ENCODE data around the gene HNRNPH3. TPM values are rescaled to one million over a fixed set of nuclear protein-coding genes. Genes with fewer than 3 reads are reported as not detected.
A peak's percentile ranks its signal among the peaks of the same experiment; 100 is the strongest.

Gene HNRNPH3
- total RNA-seq, 1 experiment from 2014 or later = 20.9 TPM

- DNase-seq (ENCODE audit: low read depth) = no peak
Measured at GRCh38 chr10:68330852-68331454, 911 bp upstream of the HNRNPH3 start.

GRCh38 chr10:68332259-68333057, 594 bp downstream of the HNRNPH3 start, which contains the start of gene PBLD:
TSS of gene PBLD (minus strand) at chr10:68332928. CDS start at chr10:68306844, 26,084 bp downstream.
- peak; percentile 77 for DNase-seq (ENCODE audit: low read depth)

GRCh38 chr10:68333058-68333395, 1.2 kb downstream of the HNRNPH3 start:
- no peak for DNase-seq (ENCODE audit: low read depth)

- no peak for DNase-seq (ENCODE audit: low read depth)
Measured at GRCh38 chr10:68333440-68334431, 1.9 kb downstream of the HNRNPH3 start.

GRCh38 chr10:68334672-68335467, 3.0 kb downstream of the HNRNPH3 start:
- DNase-seq (ENCODE audit: low read depth) = no peak

GRCh38 chr10:68336754-68337351, 5.0 kb downstream of the HNRNPH3 start:
- DNase-seq (ENCODE audit: low read depth) = no peak

GRCh38 chr10:68340358-68341080, 8.7 kb downstream of the HNRNPH3 start:
- DNase-seq (ENCODE audit: low read depth) = no peak

- DNase-seq (ENCODE audit: low read depth) = no peak
Measured at GRCh38 chr10:68342909-68343516, 11.1 kb downstream of the HNRNPH3 start.

GRCh38 chr10:68345621-68346020, 13.8 kb downstream of the HNRNPH3 start:
- DNase-seq (ENCODE audit: low read depth) = no peak

GRCh38 chr10:68346774-68347173, 14.9 kb downstream of the HNRNPH3 start:
- DNase-seq (ENCODE audit: low read depth) = no peak

- peak; percentile 36 for DNase-seq (ENCODE audit: low read depth)
Measured at GRCh38 chr10:68348265-68348741, 16.4 kb downstream of the HNRNPH3 start.

- DNase-seq (ENCODE audit: low read depth) = no peak
Measured at GRCh38 chr10:68353537-68353936, 21.7 kb downstream of the HNRNPH3 start.

GRCh38 chr10:68359189-68359588, 27.3 kb downstream of the HNRNPH3 start:
- no peak for DNase-seq (ENCODE audit: low read depth)

GRCh38 chr10:68362590-68362989, 30.7 kb downstream of the HNRNPH3 start:
- DNase-seq (ENCODE audit: low read depth) = no peak

- DNase-seq (ENCODE audit: low read depth) = no peak
Measured at GRCh38 chr10:68364101-68364886, 32.4 kb downstream of the HNRNPH3 start.

GRCh38 chr10:68365611-68366010, 33.7 kb downstream of the HNRNPH3 start:
- DNase-seq (ENCODE audit: low read depth) = no peak

GRCh38 chr10:68366600-68366999, 34.7 kb downstream of the HNRNPH3 start:
- no peak for DNase-seq (ENCODE audit: low read depth)

GRCh38 chr10:68367121-68367520, 35.3 kb downstream of the HNRNPH3 start:
- no peak for DNase-seq (ENCODE audit: low read depth)
